ENCODE data around the gene RPL18A. TPM values are rescaled to one million over a fixed set of nuclear protein-coding genes. Genes with fewer than 3 reads are reported as not detected.

RPL18A gene
- total RNA-seq, 1 donor from 2014 or later, result 767 TPM

DNA sequence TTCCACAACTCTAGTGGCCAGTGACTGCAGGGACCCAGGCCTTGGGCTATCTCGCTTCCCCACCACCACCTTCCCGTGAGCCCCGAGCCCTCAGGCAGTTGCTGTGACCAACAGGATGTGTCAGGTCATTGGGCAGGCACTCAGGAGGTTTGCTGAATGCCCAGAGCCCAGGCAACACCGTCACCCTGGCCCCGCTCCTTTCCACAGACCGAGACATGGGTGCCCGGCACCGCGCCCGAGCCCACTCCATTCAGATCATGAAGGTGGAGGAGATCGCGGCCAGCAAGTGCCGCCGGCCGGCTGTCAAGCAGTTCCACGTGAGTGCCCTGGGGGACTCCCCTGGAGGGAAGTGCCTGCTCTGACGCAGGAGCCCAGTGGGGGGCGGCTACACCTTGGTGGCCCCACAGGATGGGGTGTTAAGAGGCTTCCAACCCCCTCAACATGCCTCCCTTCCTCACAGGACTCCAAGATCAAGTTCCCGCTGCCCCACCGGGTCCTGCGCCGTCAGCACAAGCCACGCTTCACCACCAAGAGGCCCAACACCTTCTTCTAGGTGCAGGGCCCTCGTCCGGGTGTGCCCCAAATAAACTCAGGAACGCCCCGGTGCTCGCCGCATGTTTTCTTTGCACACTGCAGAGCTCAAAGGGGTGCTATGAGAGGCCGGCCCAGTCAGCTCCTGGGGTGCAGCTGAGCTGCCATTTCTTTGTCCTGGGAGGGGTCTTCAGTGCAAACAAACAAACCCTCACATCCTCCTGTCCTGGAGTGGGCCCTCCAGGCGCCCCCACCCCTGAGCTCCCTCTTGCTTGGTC lies 3.2 kb downstream of the RPL18A start:
- Histone ChIP-seq H3K4me3 (no peak overlapping the region), H3K36me3 (peaks cover 46% of the 10 kb centered on the region), H3K4me1 (peaks cover 36% of the 10 kb centered on the region), H3K9me3 (replicated peaks) (no peaks in the 10 kb centered on the region), H3K27ac (replicated peaks) (peak overlapping the region; percentile 50), H3K27me3 (ENCODE audit: low read depth) (no peaks in the 10 kb centered on the region)
- DNase-seq, result no peak
- intact Hi-C loops (cut with micrococcal nuclease), result no loop called here
- TF ChIP-seq, protein P1, sequence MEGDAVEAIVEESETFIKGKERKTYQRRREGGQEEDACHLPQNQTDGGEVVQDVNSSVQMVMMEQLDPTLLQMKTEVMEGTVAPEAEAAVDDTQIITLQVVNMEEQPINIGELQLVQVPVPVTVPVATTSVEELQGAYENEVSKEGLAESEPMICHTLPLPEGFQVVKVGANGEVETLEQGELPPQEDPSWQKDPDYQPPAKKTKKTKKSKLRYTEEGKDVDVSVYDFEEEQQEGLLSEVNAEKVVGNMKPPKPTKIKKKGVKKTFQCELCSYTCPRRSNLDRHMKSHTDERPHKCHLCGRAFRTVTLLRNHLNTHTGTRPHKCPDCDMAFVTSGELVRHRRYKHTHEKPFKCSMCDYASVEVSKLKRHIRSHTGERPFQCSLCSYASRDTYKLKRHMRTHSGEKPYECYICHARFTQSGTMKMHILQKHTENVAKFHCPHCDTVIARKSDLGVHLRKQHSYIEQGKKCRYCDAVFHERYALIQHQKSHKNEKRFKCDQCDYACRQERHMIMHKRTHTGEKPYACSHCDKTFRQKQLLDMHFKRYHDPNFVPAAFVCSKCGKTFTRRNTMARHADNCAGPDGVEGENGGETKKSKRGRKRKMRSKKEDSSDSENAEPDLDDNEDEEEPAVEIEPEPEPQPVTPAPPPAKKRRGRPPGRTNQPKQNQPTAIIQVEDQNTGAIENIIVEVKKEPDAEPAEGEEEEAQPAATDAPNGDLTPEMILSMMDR (IDR thresholded peaks at IDR 0.05; ENCODE audit: borderline replicate concordance), result no peak

DNA sequence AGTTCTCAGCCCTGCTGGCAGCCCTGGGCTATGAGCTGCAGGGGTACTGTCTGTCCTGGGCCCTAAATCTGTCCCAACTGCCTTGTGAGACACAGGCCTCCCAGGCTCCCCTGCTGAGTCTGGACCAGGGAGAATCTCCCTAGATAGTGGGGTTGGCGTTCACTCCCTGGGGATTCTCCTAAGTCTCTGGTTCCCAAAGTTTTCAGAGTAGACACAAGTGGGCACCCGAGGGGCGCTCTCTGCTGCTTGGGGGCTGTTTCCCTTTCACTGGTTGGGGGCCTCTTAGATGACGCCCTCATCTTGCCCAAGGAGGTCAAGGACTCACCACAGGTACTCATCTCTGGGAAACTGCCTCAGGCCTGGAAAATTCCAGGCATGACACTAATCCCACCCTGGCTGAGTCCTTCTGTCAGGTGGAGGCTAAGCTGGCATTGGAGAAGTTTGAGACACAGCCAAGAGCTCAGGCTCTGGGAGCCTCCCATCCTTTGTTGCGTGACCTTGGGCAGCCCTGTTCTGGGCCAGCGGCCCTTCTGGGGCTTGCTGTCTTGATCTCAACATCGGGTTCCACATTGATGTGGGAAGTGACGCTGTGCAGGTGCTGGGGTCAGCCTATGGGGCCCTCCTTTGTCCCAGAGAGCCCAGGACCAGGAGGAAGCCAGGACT lies 3.9 kb downstream of the RPL18A start:
- H3K4me1 ChIP-seq, result peaks cover 36% of the 10 kb centered on the region
- peak overlapping the region; percentile 50 for H3K27ac ChIP-seq (replicated peaks)
- no peak overlapping the region for H3K4me3 ChIP-seq
- no peaks in the 10 kb centered on the region for H3K9me3 ChIP-seq (replicated peaks)
- no peaks in the 10 kb centered on the region for H3K27me3 ChIP-seq (ENCODE audit: low read depth)
- peaks cover 46% of the 10 kb centered on the region for H3K36me3 ChIP-seq
- TF ChIP-seq, protein P1 (IDR thresholded peaks at IDR 0.05; ENCODE audit: borderline replicate concordance), result no peak
- no peak for DNase-seq
- intact Hi-C loops (cut with micrococcal nuclease), result no loop called here

DNA sequence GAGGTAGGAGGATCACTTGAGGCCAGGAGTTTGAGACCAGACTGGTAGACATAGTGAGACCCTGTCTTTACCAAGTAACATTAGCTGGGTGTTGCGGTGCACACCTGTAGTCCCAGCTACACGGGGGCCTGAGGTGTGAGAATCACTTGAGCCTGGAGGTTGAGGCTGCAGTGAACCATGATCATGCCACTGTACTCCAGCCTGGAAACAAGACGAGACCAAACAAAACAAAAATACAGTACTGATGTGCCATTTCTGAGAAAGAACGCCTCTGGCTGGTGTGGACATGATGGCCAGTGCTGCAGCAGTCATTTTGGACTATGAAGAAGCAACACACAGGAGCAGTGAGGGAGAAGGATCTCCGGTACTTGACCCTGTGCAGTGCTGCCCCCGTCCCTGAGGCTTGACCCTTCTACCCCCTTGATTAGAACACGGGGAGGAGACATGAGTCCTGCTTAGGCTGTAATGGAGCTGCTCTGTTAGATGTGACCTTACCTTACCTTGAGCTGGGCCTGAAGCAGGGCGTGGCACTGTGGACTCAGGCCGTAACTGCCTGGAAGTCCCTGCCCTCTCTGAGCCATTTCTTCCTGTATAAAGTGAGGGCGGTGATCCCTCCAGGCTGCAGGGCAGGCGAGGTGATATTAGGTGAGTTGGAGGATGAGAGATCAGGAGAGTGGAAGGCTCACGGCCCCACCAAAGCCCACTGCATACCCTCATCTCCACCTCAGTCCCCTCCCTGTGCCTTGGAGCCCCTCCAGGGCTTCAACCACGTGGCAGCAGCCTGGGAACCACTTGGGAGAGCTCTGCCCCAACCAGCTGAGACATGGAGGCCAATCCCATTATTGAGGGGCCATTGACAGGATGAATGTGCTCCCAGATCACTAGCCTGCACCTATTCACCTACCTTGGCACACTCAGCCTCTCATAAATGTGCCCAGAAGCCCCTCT lies 5.9 kb downstream of the RPL18A start:
- Histone ChIP-seq H3K27me3 (ENCODE audit: low read depth) (peaks cover 10% of the 10 kb centered on the region), H3K27ac (replicated peaks) (no peak overlapping the region), H3K36me3 (peaks cover 46% of the 10 kb centered on the region), H3K9me3 (replicated peaks) (no peaks in the 10 kb centered on the region), H3K4me3 (no peak overlapping the region), H3K4me1 (peaks cover 27% of the 10 kb centered on the region)
- intact Hi-C loops (cut with micrococcal nuclease), result no loop called here
- TF ChIP-seq, protein P1 (IDR thresholded peaks at IDR 0.05; ENCODE audit: borderline replicate concordance), result no peak
- DNase-seq, result no peak

DNA sequence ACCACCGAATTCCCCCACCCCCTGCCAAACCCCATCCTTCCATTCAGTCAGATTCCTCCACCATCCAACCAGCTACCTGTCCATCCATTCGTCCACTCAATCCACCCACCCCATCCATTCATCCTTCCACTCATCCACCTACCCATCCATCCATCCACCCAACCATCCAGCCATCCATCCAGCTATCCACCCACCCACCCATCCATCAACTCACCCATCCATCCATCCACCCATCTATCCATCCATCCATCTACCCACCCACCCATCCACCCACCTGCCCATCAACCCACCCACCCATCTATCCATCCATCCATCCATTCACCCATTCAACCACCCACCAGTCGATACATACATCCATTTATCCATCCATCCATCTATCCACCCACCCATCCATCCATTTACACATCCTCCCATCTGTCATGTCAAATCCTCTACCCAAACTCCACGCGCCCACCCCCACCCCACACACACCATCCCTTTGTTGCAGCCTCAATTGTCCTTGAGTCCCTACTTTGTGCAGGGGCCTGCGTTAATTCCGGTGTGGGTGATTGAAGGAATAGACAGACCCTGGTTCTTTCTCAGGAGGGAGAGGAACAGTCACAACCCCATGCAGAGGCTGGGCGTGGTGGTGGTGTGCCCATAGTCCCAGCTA lies 6.7 kb downstream of the RPL18A start:
- TF ChIP-seq, protein P1 (IDR thresholded peaks at IDR 0.05; ENCODE audit: borderline replicate concordance), result no peak
- no peaks in the 10 kb centered on the region for H3K9me3 ChIP-seq (replicated peaks)
- H3K27me3 ChIP-seq (ENCODE audit: low read depth), result peaks cover 18% of the 10 kb centered on the region
- H3K27ac ChIP-seq (replicated peaks), result no peak overlapping the region
- DNase-seq, result no peak
- no peak overlapping the region for H3K4me3 ChIP-seq
- H3K36me3 ChIP-seq, result peaks cover 44% of the 10 kb centered on the region
- intact Hi-C loops (cut with micrococcal nuclease), result no loop called here
- H3K4me1 ChIP-seq, result peaks cover 19% of the 10 kb centered on the region
